K562 (cell line): ENCODE measurements around the gene GALM. TPM values are rescaled to one million over a fixed set of nuclear protein-coding genes. Genes with fewer than 3 reads are reported as not detected.
A peak's percentile ranks its signal among the peaks of the same experiment; 100 is the strongest.

Experiments used
- ATAC-seq: fragments of 200-7000 bp; cut with Tn5 transposase; 3 replicates; pipeline ENCODE4 v1.9.1; 2020; ENCODE audit warnings: moderate library complexity
- BruUV-seq: library from RNA; stranded (reverse); fragments of 400-500 nt; replicated peaks from 2 replicates; lab custom pipeline; 2021; lab: Mats Ljungman, UMichigan
- CTCF ChIA-PET: fragments of 300-600 bp; formaldehyde crosslinking; extraction: SDS; loops from one replicate; lab custom pipeline; 2021; ENCODE audit warnings: low intra/inter-chr PET ratio; lab: Yijun Ruan, JAX
- POLR2A ChIA-PET: fragments of 300-600, 350-650 bp; sonication (Branson Sonifier 250); formaldehyde crosslinking; extraction: SDS; loops from one replicate; lab custom pipeline; 2021; ENCODE audit warnings: antibody characterized with exemption, inconsistent platforms; lab: Yijun Ruan, JAX
- DNase-seq, 4 experiments: peaks; one replicate each; pipeline versions ENCODE4 v3.0.0 to v3.0.0-alpha.2; 2011 to 2018; ENCODE audit warnings: low spot score in 3 of 4, mixed read lengths in 3 of 4; ENCODE audit errors: extremely low read depth in 1 of 4
- FAIRE-seq: peaks from 2 replicates; lab custom pipeline; 2011; peaks lifted over from hg19 to GRCh38; lab: Jason Lieb, UNC
- H2AFZ ChIP-seq: 2 replicates; pipeline ENCODE4 v1.6.0; 2011; ENCODE audit warnings: low read depth, low read length, control low read depth, inconsistent platforms
- H3K27ac ChIP-seq: fragments of 200-600 bp; 3 replicates; pipeline ENCODE4 v1.8.0; 2011; ENCODE audit warnings: low read depth, mild to moderate bottlenecking, control low read depth, inconsistent platforms, low read length, moderate library complexity, mixed read lengths; ENCODE audit errors: extremely low read depth
- H3K27me3 ChIP-seq, 2 experiments: fragments of 300-600 bp in 1 of 2; 2 replicates in 1 of 2; 3 replicates in 1 of 2; pipeline versions ENCODE4 v1.6.0 to v1.8.0; 2011; ENCODE audit warnings: inconsistent platforms in 2 of 2, low read length in 2 of 2, mild to moderate bottlenecking in 1 of 2, mixed read lengths in 1 of 2, moderate library complexity in 1 of 2; ENCODE audit not compliant: control insufficient read depth in 2 of 2, insufficient read depth in 2 of 2
- H3K36me3 ChIP-seq: fragments of 300-600 bp; 3 replicates; pipeline ENCODE4 v1.8.0; 2011; ENCODE audit warnings: mild to moderate bottlenecking, low read length, inconsistent platforms; ENCODE audit not compliant: control insufficient read depth, insufficient read depth
- H3K4me1 ChIP-seq, 2 experiments: fragments of 200-600 bp in 1 of 2; replicated peaks in 1 of 2; 2 replicates in 1 of 2; 3 replicates in 1 of 2; pipeline versions ENCODE4 v1.5.1 to v1.8.0; 2011; ENCODE audit warnings: inconsistent platforms in 2 of 2, low read length in 2 of 2, mild to moderate bottlenecking in 1 of 2, mixed read lengths in 1 of 2, moderate library complexity in 1 of 2; ENCODE audit not compliant: control insufficient read depth in 2 of 2, insufficient read depth in 2 of 2
- H3K4me2 ChIP-seq: 2 replicates; pipeline ENCODE4 v1.6.1; 2011; ENCODE audit warnings: low read length, control low read depth, inconsistent platforms, mixed read lengths; ENCODE audit not compliant: insufficient read depth
- H3K4me3 ChIP-seq: fragments of 200-600 bp; sonication (generic), shearing (Covaris generic); 2 replicates; pipeline ENCODE4 v1.5.1; 2016; ENCODE audit warnings: control low read depth, inconsistent platforms
- H3K79me2 ChIP-seq: fragments of 200-600 bp; 3 replicates; pipeline ENCODE4 v1.8.0; 2011; ENCODE audit warnings: low read length, inconsistent platforms; ENCODE audit not compliant: control insufficient read depth, insufficient read depth
- H3K9ac ChIP-seq, 2 experiments: 2 replicates each; pipeline versions ENCODE4 v1.6.0 to v1.6.1; 2011; ENCODE audit warnings: low read depth in 2 of 2, low read length in 2 of 2, control low read depth in 1 of 2, inconsistent platforms in 1 of 2, mild to moderate bottlenecking in 1 of 2, mixed read lengths in 1 of 2; ENCODE audit not compliant: insufficient read depth in 1 of 2
- H3K9me1 ChIP-seq: one replicate; pipeline ENCODE4 v1.6.0; 2011; ENCODE audit warnings: inconsistent platforms, mild to moderate bottlenecking, low read length, moderate library complexity; ENCODE audit not compliant: control insufficient read depth, insufficient read depth
- H3K9me3 ChIP-seq: replicated peaks from 2 replicates; pipeline ENCODE4 v1.5.1; 2011; ENCODE audit warnings: low read depth, low read length, inconsistent platforms; ENCODE audit not compliant: control insufficient read depth, insufficient read depth
- H4K20me1 ChIP-seq: replicated peaks from 2 replicates; pipeline ENCODE4 v1.6.1; 2011; ENCODE audit warnings: low read length, inconsistent platforms, mixed read lengths; ENCODE audit not compliant: control insufficient read depth, insufficient read depth
- DACH1 ChIP-seq: fragments of 450-650 bp; IDR thresholded peaks from 2 replicates; pipeline ENCODE4 v1.6.1; 2018; ENCODE audit not compliant: partially characterized antibody
- SRSF7 ChIP-seq: fragments of 200-400 bp; formaldehyde crosslinking; optimal IDR thresholded peaks from 2 replicates; pipeline ENCODE3; 2017; ENCODE audit warnings: mild to moderate bottlenecking, low read depth, low read length
- ZBTB7A ChIP-seq: IDR thresholded peaks from 2 replicates; pipeline ENCODE4 v1.6.1; 2011; ENCODE audit warnings: low read depth, mild to moderate bottlenecking, low read length, moderate library complexity, borderline replicate concordance; ENCODE audit not compliant: control insufficient read depth
- WGBS: fragments of 100-300 bp; shearing (Covaris generic); methylation state at CpG from one replicate; pipeline ENCODE4 v1.1.6; 2016; ENCODE audit warnings: low coverage, mixed read lengths; ENCODE audit not compliant: insufficient coverage; ENCODE audit errors: missing lambda C conversion rate; 5-methylcytosine and 5-hydroxymethylcytosine counted together
- in situ Hi-C: fragments of 300-500 bp; cut with MboI; formaldehyde crosslinking; loops from 4 replicates; pipeline ENCODE4 v1.15.0; 2018; ENCODE audit warnings: inconsistent platforms, mixed read lengths
- intact Hi-C: fragments of 100-400 bp; cut with micrococcal nuclease; formaldehyde crosslinking; loops from 2 replicates; pipeline ENCODE4 v1.14.2; 2022
- polyA plus RNA-seq, 8 experiments: library from polyadenylated mRNA; depleted of rRNA in 4 of 8; stranded (reverse) in 5 of 8; unstranded in 3 of 8; fragments of >200 nt; fragmentation: Nextera tagmentation in 2 of 8; fragmentation: Illumina TruSeq in 1 of 8; extraction: Ambion mirVana in 2 of 8; extraction: Trizol in 1 of 8; gene quantifications; 2 replicates each; pipeline versions ENCODE4 v1.2.1 to v1.2.3, GENCODE V29; 2011 to 2014; ENCODE audit warnings: inconsistent platforms in 1 of 8, missing spikeins in 1 of 8
- total RNA-seq, 7 experiments: library from RNA; depleted of rRNA in 6 of 7; stranded (reverse); fragments of >200 nt in 6 of 7; fragmentation: Illumina TruSeq in 2 of 7; extraction: Trizol in 2 of 7; gene quantifications; 2 replicates each; pipeline versions ENCODE4 v1.2.1 to v1.2.3, GENCODE V29; 2011 to 2021; ENCODE audit warnings: low replicate concordance in 1 of 7
- TF ChIP-seq, protein P1 (sequence below): fragments of 250-450 bp; sonication (Bioruptor Pico); IDR thresholded peaks from 2 replicates; pipeline ENCODE4 v1.4.0; 2020

GALM gene
- total and polyA plus RNA-seq, 9 of the 15 experiments (the other 6 are each of a cell fraction or from before 2014, with no cell fraction given): 22.1 to 51.7 (median 27.9) TPM

DNA sequence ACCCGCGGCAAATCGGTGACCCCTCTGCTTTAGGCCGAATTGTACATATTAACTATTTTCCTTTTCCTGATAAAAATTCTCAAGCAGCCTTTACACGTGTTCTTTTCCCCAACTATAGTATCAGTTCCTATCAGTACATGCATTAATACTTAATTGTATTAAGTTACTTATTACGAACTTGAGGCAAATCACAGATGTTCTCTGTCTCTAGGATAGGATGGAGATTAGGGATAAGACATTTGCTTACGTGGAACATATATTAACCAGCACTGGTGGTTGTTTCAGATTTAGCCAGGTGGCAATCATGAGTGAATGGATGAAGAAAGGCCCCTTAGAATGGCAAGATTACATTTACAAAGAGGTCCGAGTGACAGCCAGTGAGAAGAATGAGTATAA, 112.8 kb downstream of the GALM start:
- WGBS: 7% methylated on average over 8 of the region's 8 CpGs
- ChIA-PET POLR2A (interaction anchor here (0.9 kb wide), 1 partner anchor 27 kb away, joined by 6 read pairs; the partner anchor contains the start of gene SRSF7), CTCF (no interaction called here)
- H3K27me3 ChIP-seq: no peaks in the 10 kb centered on the region
- no peak for FAIRE-seq
- H3K4me2 ChIP-seq: peak overlapping the region; percentile 89
- H3K36me3 ChIP-seq: peaks cover 15% of the 10 kb centered on the region; the same call in 2 of the 3 replicates
- no peak for TF ChIP-seq SRSF7
- TF ChIP-seq, protein P1, sequence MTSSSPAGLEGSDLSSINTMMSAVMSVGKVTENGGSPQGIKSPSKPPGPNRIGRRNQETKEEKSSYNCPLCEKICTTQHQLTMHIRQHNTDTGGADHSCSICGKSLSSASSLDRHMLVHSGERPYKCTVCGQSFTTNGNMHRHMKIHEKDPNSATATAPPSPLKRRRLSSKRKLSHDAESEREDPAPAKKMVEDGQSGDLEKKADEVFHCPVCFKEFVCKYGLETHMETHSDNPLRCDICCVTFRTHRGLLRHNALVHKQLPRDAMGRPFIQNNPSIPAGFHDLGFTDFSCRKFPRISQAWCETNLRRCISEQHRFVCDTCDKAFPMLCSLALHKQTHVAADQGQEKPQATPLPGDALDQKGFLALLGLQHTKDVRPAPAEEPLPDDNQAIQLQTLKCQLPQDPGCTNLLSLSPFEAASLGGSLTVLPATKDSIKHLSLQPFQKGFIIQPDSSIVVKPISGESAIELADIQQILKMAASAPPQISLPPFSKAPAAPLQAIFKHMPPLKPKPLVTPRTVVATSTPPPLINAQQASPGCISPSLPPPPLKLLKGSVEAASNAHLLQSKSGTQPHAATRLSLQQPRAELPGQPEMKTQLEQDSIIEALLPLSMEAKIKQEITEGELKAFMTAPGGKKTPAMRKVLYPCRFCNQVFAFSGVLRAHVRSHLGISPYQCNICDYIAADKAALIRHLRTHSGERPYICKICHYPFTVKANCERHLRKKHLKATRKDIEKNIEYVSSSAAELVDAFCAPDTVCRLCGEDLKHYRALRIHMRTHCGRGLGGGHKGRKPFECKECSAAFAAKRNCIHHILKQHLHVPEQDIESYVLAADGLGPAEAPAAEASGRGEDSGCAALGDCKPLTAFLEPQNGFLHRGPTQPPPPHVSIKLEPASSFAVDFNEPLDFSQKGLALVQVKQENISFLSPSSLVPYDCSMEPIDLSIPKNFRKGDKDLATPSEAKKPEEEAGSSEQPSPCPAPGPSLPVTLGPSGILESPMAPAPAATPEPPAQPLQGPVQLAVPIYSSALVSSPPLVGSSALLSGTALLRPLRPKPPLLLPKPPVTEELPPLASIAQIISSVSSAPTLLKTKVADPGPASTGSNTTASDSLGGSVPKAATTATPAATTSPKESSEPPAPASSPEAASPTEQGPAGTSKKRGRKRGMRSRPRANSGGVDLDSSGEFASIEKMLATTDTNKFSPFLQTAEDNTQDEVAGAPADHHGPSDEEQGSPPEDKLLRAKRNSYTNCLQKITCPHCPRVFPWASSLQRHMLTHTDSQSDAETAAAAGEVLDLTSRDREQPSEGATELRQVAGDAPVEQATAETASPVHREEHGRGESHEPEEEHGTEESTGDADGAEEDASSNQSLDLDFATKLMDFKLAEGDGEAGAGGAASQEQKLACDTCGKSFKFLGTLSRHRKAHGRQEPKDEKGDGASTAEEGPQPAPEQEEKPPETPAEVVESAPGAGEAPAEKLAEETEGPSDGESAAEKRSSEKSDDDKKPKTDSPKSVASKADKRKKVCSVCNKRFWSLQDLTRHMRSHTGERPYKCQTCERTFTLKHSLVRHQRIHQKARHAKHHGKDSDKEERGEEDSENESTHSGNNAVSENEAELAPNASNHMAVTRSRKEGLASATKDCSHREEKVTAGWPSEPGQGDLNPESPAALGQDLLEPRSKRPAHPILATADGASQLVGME (CRISPR knock-in tag): no peak
- TF ChIP-seq DACH1: peak; percentile 62
- no peak for TF ChIP-seq ZBTB7A
- TF ChIP-seq, all 486 proteins: peak for 1
- BruUV-seq: no TSS peak
- Histone ChIP-seq H3K79me2 (peaks cover 10% of the 10 kb centered on the region), H3K9me3 (no peaks in the 10 kb centered on the region), H4K20me1 (no peaks in the 10 kb centered on the region), H3K9ac (peak overlapping the region; percentile 67 to 87; a peak in 3 of 4 replicates), H3K4me1 (peaks cover 3 to 5% of the 10 kb centered on the region in 2 experiments; a peak in 3 of 5 replicates), H3K27ac (peak overlapping the region; percentile 30; the same call in 1 of the 3 replicates), H3K4me3 (peak overlapping the region; percentile 59), H3K9me1 (no peaks in the 10 kb centered on the region), H2AFZ (peak overlapping the region; percentile 88)
- intact Hi-C loops: loop anchor here (1.0 kb wide), 1 partner anchor 27 kb away; the partner anchor contains the start of gene SRSF7
- in situ Hi-C loops: no loop called here
- ATAC-seq (no peak), DNase-seq (peak in 2 of 4 experiments; percentile 37 to 40)
